ENCODE results near the gene DMD.

The DMD gene

DNA sequence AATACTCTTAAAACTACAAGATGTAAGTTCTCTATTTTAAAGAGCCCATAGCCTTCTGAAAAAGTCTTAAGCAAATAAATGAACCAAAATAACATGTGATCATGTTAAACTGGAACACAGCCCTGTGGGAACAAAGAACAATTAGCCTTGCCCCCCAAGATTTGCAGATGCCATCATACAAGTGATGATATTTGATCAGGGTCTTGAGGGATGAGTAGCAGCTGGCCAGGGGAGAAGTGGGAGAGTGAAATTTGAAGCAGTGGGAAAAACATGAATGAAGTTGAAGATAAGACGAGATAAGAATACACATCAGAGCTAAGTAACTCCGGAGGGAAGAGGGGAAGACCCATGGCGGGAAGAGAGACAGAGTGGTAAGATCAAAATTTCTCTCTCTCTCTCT, 1689.4 kb downstream of the DMD start:
- TF ChIP-seq, protein P1, sequence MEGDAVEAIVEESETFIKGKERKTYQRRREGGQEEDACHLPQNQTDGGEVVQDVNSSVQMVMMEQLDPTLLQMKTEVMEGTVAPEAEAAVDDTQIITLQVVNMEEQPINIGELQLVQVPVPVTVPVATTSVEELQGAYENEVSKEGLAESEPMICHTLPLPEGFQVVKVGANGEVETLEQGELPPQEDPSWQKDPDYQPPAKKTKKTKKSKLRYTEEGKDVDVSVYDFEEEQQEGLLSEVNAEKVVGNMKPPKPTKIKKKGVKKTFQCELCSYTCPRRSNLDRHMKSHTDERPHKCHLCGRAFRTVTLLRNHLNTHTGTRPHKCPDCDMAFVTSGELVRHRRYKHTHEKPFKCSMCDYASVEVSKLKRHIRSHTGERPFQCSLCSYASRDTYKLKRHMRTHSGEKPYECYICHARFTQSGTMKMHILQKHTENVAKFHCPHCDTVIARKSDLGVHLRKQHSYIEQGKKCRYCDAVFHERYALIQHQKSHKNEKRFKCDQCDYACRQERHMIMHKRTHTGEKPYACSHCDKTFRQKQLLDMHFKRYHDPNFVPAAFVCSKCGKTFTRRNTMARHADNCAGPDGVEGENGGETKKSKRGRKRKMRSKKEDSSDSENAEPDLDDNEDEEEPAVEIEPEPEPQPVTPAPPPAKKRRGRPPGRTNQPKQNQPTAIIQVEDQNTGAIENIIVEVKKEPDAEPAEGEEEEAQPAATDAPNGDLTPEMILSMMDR (conservative IDR thresholded peaks at IDR 0.05), result no peak
- H3K27ac ChIP-seq, result no peak overlapping the region

DNA sequence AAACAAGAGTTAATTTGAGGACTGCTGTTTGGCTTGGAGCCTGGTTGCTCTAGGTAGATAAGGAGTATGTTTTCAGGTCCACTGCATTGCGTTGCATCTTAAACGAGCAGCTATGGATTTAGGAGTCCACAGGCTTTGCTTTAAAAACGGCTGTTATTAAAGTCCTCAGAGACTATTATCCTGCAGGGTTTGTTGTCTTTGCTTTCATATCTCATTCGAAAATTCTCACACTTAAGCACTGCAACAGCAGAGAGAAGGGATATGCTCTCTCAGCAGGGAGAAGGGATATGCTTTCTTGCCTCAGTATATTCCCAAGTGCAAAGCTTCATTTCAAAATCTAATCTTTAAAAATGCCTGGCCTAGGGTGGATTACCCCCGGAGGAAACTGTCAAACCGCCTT, 1694.8 kb downstream of the DMD start:
- no peak overlapping the region for H3K27ac ChIP-seq
- TF ChIP-seq, protein P1 (conservative IDR thresholded peaks at IDR 0.05), result no peak

DNA sequence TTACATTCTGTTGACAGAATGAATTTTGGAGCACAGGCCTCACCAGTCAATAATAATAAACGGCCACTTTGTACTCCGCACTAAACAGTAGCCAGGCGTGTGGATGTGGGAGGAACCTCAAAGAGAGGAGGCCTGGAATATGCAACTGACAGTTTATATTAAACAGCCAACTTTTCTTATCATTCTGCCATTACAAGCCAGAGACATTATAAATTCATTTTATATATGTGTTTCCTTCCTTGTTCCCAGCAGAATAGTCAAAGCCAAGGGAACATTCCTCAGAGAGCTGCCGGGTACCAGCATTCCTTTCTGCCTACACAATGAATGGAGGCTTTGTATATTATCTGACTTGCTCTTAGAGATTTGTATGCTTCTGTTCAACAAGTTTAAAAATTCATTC, 1703.0 kb downstream of the DMD start:
- TF ChIP-seq, protein P1 (conservative IDR thresholded peaks at IDR 0.05), result no peak
- H3K27ac ChIP-seq, result no peak overlapping the region

DNA sequence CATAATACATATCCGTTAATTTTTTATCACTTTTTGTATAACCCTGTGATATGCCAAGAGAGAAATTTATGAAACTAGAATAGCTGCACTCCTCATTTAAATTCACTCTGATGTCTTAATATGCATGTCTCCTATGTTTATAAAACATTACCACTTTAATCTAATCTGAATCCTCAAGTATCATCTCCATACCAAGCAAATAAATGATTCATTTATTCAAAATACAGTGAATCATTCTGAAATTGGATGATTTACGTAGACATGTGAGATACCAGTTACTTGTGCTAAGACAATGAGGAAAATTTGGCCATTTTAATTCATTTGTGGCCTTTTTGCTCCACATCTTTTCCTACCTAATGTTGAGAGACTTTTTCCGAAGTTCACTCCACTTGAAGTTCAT, 1704.4 kb downstream of the DMD start:
- H3K27ac ChIP-seq, result no peak overlapping the region
- TF ChIP-seq, protein P1 (conservative IDR thresholded peaks at IDR 0.05), result no peak

DNA sequence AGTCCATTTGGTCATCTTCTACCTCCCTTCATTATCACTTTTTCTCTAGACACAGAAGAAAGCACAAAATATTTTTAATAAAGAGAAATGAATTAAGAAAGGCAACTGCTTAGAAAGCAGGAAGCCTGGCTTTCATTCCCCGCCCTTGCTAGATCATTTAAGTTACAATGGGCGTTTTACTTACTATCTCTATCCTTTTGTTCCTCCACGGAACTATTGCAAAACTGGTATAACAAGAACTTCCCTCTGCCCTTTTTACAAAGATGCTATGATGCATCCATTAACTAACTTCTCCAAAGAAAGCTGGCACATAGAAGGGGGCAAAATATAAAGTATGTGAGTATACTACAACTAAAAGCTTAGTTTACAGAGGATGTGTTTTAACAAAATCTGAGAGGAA, 1705.0 kb downstream of the DMD start:
- TF ChIP-seq, protein P1 (conservative IDR thresholded peaks at IDR 0.05), result no peak
- no peak overlapping the region for H3K27ac ChIP-seq

DNA sequence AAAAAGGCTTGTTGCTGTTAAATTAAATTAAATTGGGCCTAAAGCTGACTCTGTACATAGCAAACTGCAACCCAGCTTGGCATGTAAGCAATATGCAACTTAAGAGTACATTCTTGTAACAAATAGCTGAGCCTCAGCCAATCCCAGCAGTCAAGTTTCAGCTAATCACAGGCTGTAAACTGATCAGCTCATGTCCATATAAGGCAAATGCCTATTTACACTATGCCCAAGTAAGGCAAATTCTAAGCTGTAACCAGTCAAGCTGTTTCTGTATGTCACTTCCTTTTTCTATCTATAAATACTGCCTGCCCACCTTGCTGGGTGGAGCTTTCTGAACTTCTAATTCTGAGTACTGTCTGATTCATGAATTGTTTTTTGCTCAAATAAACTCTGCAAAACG, 1710.4 kb downstream of the DMD start:
- TF ChIP-seq, protein P1 (conservative IDR thresholded peaks at IDR 0.05), result no peak

DNA sequence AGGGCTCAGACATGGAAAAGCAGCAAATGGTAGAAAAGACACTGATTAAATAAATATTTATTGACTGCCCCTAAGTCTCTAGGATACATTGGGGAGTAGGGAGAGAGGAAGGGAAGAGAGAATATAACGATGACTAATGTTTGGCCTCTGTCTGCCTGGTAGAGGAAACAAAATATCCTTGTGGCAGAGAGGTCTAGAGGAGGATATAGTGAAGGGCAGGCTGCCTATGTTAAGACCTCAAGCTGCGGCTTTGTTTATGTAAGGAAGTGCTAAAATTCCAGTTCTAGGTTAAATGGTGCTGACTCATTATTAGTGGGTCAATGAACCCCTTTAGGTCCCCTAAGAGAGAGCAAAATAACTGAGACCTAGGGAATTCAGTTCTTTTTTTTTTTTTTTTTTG, 1712.2 kb downstream of the DMD start:
- TF ChIP-seq, protein P1 (conservative IDR thresholded peaks at IDR 0.05), result no peak

More for the DNA sequence above, 1710.4 kb downstream of the DMD start:
- no peak overlapping the region for H3K27ac ChIP-seq

DNA sequence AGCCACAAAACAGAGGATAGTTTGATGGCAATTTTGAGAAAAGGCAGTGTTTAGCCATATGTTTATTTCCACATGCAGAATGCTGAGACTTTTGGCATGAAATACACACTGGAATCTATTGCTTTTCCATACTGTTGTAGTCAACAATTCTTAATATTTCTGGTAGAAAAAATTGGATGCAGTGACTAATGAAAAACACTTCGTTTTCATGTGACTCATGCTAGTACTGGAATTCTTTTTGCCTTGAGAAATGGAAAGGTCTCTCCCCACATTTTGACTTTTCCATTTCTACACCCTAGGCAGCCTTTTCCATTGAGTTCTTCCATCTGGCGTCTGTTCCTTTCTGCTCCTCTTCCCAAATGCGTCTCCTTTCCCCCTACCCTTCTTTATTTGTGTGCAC, 1714.3 kb downstream of the DMD start:
- H3K27ac ChIP-seq, result no peak overlapping the region

More for the DNA sequence above, 1712.2 kb downstream of the DMD start:
- H3K27ac ChIP-seq, result no peak overlapping the region

More for the DNA sequence above, 1714.3 kb downstream of the DMD start:
- TF ChIP-seq, protein P1 (conservative IDR thresholded peaks at IDR 0.05), result no peak

Measured in VCaP (cell line).